Gastrocnemius medialis (tissue), 4 donors: ENCODE results near the gene SPATA32.

Experiments
- CTCF ChIP-seq, 5 experiments: fragments of 450-650 bp in 3 of 5; fragments of 200-600 bp in 2 of 5; sonication (generic) in 2 of 5; IDR thresholded peaks in 4 of 5; conservative IDR thresholded peaks in 1 of 5; 1 replicate in 4 of 5; 2 replicates in 1 of 5; pipeline ENCODE4 v1.5.1; 2016 to 2019; ENCODE audit warnings: antibody characterized with exemption in 5 of 5, mild to moderate bottlenecking in 3 of 5, moderate library complexity in 3 of 5
- POLR2A ChIP-seq, 2 donors: fragments of 450-650 bp; IDR thresholded peaks; one replicate each; pipeline ENCODE4 v1.6.1; 2017; ENCODE audit warnings: antibody characterized with exemption in 2 of 2, mild to moderate bottlenecking in 2 of 2, moderate library complexity in 2 of 2

- TF ChIP-seq CTCF (IDR thresholded peaks at IDR 0.05 in 4 of 5, conservative IDR thresholded peaks at IDR 0.05 in 1 of 5) (no peak), POLR2A (IDR thresholded peaks at IDR 0.05) (no peak)
These were observed 39.5 kb downstream of the SPATA32 start for GRCh38 chr17:45222289-45222995.
